ENCODE results near the gene PGLYRP2.
"Not testable (repeated sequence)": the region's sequence is repeated elsewhere in the genome, so short reads cannot be mapped to it uniquely, and the experiment has no call there.

The PGLYRP2 gene

GRCh38 chr19:15479391-15480345 is at the start of gene PGLYRP2:
PGLYRP2 (minus strand) TSS chr19:15479501; CDS start chr19:15479371, 130 bp downstream.
- Mint-ChIP-seq H3K4me1 (peaks cover 34% of the 10 kb centered on the region), H3K4me3 (no peak within 1 kb of the TSS), H3K9me3 (no peaks in the 10 kb centered on the region), H3K27me3 (no peaks in the 10 kb centered on the region), H3K36me3 (ENCODE audit: low read depth) (no peaks in the 10 kb centered on the region), H3K27ac (no peak within 1 kb of the TSS)
- DNase-seq: no peak
- no peak for ATAC-seq

- no peaks in the 10 kb centered on the region for H3K27me3 Mint-ChIP-seq
- H3K27ac Mint-ChIP-seq: no peak overlapping the region
- DNase-seq (no peak), ATAC-seq (no peak)
- H3K36me3 Mint-ChIP-seq (ENCODE audit: low read depth): peaks cover 10% of the 10 kb centered on the region
- H3K4me1 Mint-ChIP-seq: peaks cover 13% of the 10 kb centered on the region
- no peak overlapping the region for H3K4me3 Mint-ChIP-seq
- peaks cover 4% of the 10 kb centered on the region for H3K9me3 Mint-ChIP-seq
Measured at GRCh38 chr19:15527705-15528104, 48.4 kb upstream of the PGLYRP2 start.

GRCh38 chr19:15526408-15526807 is 47.1 kb upstream of the PGLYRP2 start:
- Mint-ChIP-seq H3K27ac (no peak overlapping the region), H3K4me1 (peaks cover 6% of the 10 kb centered on the region), H3K9me3 (peaks cover 4% of the 10 kb centered on the region), H3K27me3 (no peaks in the 10 kb centered on the region), H3K36me3 (ENCODE audit: low read depth) (peaks cover 9% of the 10 kb centered on the region), H3K4me3 (no peak overlapping the region)
- DNase-seq: no peak
- ATAC-seq: no peak

- peaks cover 4% of the 10 kb centered on the region for H3K9me3 Mint-ChIP-seq
- no peak overlapping the region for H3K4me3 Mint-ChIP-seq
- H3K27ac Mint-ChIP-seq: no peak overlapping the region
- no peak for DNase-seq
- ATAC-seq: no peak
- peaks cover 4% of the 10 kb centered on the region for H3K36me3 Mint-ChIP-seq (ENCODE audit: low read depth)
- H3K4me1 Mint-ChIP-seq: peaks cover 6% of the 10 kb centered on the region
- H3K27me3 Mint-ChIP-seq: no peaks in the 10 kb centered on the region
Measured at GRCh38 chr19:15525291-15525690, 46.0 kb upstream of the PGLYRP2 start.

- Mint-ChIP-seq H3K9me3 (peaks cover 2% of the 10 kb centered on the region), H3K27me3 (no peaks in the 10 kb centered on the region), H3K4me1 (peaks cover 6% of the 10 kb centered on the region), H3K36me3 (ENCODE audit: low read depth) (peaks cover 2% of the 10 kb centered on the region), H3K4me3 (no peak overlapping the region), H3K27ac (no peak overlapping the region)
- no peak for ATAC-seq
- no peak for DNase-seq
Measured at GRCh38 chr19:15524781-15525180, 45.5 kb upstream of the PGLYRP2 start.

- ATAC-seq: no peak
- peaks cover 29% of the 10 kb centered on the region for H3K4me1 Mint-ChIP-seq
Measured at GRCh38 chr19:15519433-15519976, 40.2 kb upstream of the PGLYRP2 start.

GRCh38 chr19:15517778-15518177 is 38.5 kb upstream of the PGLYRP2 start:
- DNase-seq: no peak
- Mint-ChIP-seq H3K36me3 (ENCODE audit: low read depth) (peaks cover 17% of the 10 kb centered on the region), H3K9me3 (peaks cover 11% of the 10 kb centered on the region), H3K27ac (peak overlapping the region; percentile 6), H3K27me3 (no peaks in the 10 kb centered on the region), H3K4me3 (no peak overlapping the region), H3K4me1 (peaks cover 38% of the 10 kb centered on the region)
- ATAC-seq: no peak

More at GRCh38 chr19:15519433-15519976, 40.2 kb upstream of the PGLYRP2 start:
- H3K27ac Mint-ChIP-seq: no peak overlapping the region
- peaks cover 11% of the 10 kb centered on the region for H3K9me3 Mint-ChIP-seq
- DNase-seq: no peak
- no peaks in the 10 kb centered on the region for H3K27me3 Mint-ChIP-seq
- no peak overlapping the region for H3K4me3 Mint-ChIP-seq
- peaks cover 17% of the 10 kb centered on the region for H3K36me3 Mint-ChIP-seq (ENCODE audit: low read depth)

- Mint-ChIP-seq H3K27me3 (no peaks in the 10 kb centered on the region), H3K36me3 (ENCODE audit: low read depth) (peaks cover 17% of the 10 kb centered on the region), H3K27ac (no peak overlapping the region), H3K4me1 (peaks cover 38% of the 10 kb centered on the region), H3K4me3 (no peak overlapping the region), H3K9me3 (peaks cover 11% of the 10 kb centered on the region)
- DNase-seq (no peak), ATAC-seq (no peak)
Measured at GRCh38 chr19:15516363-15516762, 37.1 kb upstream of the PGLYRP2 start.

GRCh38 chr19:15515227-15515625 is 35.9 kb upstream of the PGLYRP2 start:
- Mint-ChIP-seq H3K4me3 (peak overlapping the region; percentile 63), H3K27ac (peak overlapping the region; percentile 96), H3K36me3 (ENCODE audit: low read depth) (peaks cover 17% of the 10 kb centered on the region), H3K4me1 (peaks cover 43% of the 10 kb centered on the region), H3K9me3 (peaks cover 11% of the 10 kb centered on the region)
- H3K27me3 Mint-ChIP-seq, DNase-seq, ATAC-seq: not testable (repeated sequence)

- no peak overlapping the region for H3K4me3 Mint-ChIP-seq
- peaks cover 25% of the 10 kb centered on the region for H3K27me3 Mint-ChIP-seq
- peaks cover 14% of the 10 kb centered on the region for H3K36me3 Mint-ChIP-seq (ENCODE audit: low read depth)
- ATAC-seq (no peak), DNase-seq (no peak)
- peaks cover 7% of the 10 kb centered on the region for H3K9me3 Mint-ChIP-seq
- H3K4me1 Mint-ChIP-seq: peaks cover 51% of the 10 kb centered on the region
- H3K27ac Mint-ChIP-seq: no peak overlapping the region
Measured at GRCh38 chr19:15511671-15512424, 32.5 kb upstream of the PGLYRP2 start.

- no peaks in the 10 kb centered on the region for H3K9me3 Mint-ChIP-seq
- no peak within 1 kb of the TSS for H3K27ac Mint-ChIP-seq
- H3K4me3 Mint-ChIP-seq: peak within 1 kb of the TSS; percentile 63
- DNase-seq (peak; percentile 22), ATAC-seq (peak; percentile 35)
- no peaks in the 10 kb centered on the region for H3K36me3 Mint-ChIP-seq (ENCODE audit: low read depth)
- H3K4me1 Mint-ChIP-seq: peaks cover 25% of the 10 kb centered on the region
- peaks cover 25% of the 10 kb centered on the region for H3K27me3 Mint-ChIP-seq
Measured at GRCh38 chr19:15508035-15508710, 28.9 kb upstream of the PGLYRP2 start, which contains the start of gene CYP4F22. CYP4F22 (plus strand) TSS chr19:15508525; CDS start chr19:15525337, 16,812 bp downstream.

- H3K9me3 Mint-ChIP-seq: no peaks in the 10 kb centered on the region
- ATAC-seq: no peak
- H3K4me3 Mint-ChIP-seq: peak overlapping the region; percentile 63
- H3K27ac Mint-ChIP-seq: no peak overlapping the region
- peaks cover 25% of the 10 kb centered on the region for H3K27me3 Mint-ChIP-seq
- DNase-seq: no peak
- H3K36me3 Mint-ChIP-seq (ENCODE audit: low read depth): no peaks in the 10 kb centered on the region
- H3K4me1 Mint-ChIP-seq: peaks cover 24% of the 10 kb centered on the region
Measured at GRCh38 chr19:15507068-15508034, 28.1 kb upstream of the PGLYRP2 start.

GRCh38 chr19:15506074-15506571 is 26.8 kb upstream of the PGLYRP2 start:
- ATAC-seq: no peak
- H3K9me3 Mint-ChIP-seq: no peaks in the 10 kb centered on the region
- no peak for DNase-seq
- H3K4me3 Mint-ChIP-seq: no peak overlapping the region
- H3K27me3 Mint-ChIP-seq: peaks cover 25% of the 10 kb centered on the region
- peaks cover 24% of the 10 kb centered on the region for H3K4me1 Mint-ChIP-seq
- no peak overlapping the region for H3K27ac Mint-ChIP-seq
- no peaks in the 10 kb centered on the region for H3K36me3 Mint-ChIP-seq (ENCODE audit: low read depth)

Measured in activated naive CD8-positive, alpha-beta T cell treated with anti-CD3 and anti-CD28 coated beads, Interleukin-2, amount 50 U/mL, for 24 hours (primary cell).